Endothelial cell of umbilical vein (primary cell): ENCODE measurements around the gene KCNMB2. TPM values are rescaled to one million over a fixed set of nuclear protein-coding genes. Genes with fewer than 3 reads are reported as not detected.

Source experiments
- BruUV-seq: library from RNA; stranded (reverse); fragments of 400-500 nt; replicated peaks from 2 replicates; lab custom pipeline; 2021; lab: Mats Ljungman, UMichigan
- CTCF ChIA-PET: fragments of 300-600, 350-600 bp; sonication (Branson Sonifier 250); formaldehyde crosslinking; loops from one replicate; lab custom pipeline; 2021; ENCODE audit warnings: antibody characterized with exemption, inconsistent platforms; lab: Charles Lee
- POLR2A ChIA-PET: fragments of 300-600, 350-600 bp; sonication (Branson Sonifier 250); formaldehyde crosslinking; loops from one replicate; lab custom pipeline; 2021; ENCODE audit warnings: antibody characterized with exemption, inconsistent platforms; lab: Charles Lee
- DNase-seq: peaks from one replicate; pipeline ENCODE4 v3.0.0-alpha.2; 2011; ENCODE audit warnings: low read depth, low spot score
- FAIRE-seq: peaks from 2 replicates; lab custom pipeline; 2011; peaks lifted over from hg19 to GRCh38; lab: Jason Lieb, UNC
- H2AFZ ChIP-seq: 2 replicates; pipeline ENCODE4 v1.6.0; 2012; ENCODE audit warnings: low read depth, low read length, control low read depth, inconsistent platforms
- H3K27ac ChIP-seq: 2 replicates; pipeline ENCODE4 v1.5.1; 2011; ENCODE audit warnings: low read depth, mild to moderate bottlenecking, control low read depth, low read length, moderate library complexity; ENCODE audit not compliant: insufficient read depth
- H3K27me3 ChIP-seq, 2 experiments: 2 replicates each; pipeline versions ENCODE4 v1.6.0 to v1.6.1; 2011; ENCODE audit warnings: low read length in 2 of 2, mixed read lengths in 1 of 2; ENCODE audit not compliant: control insufficient read depth in 2 of 2, insufficient read depth in 2 of 2
- H3K36me3 ChIP-seq, 2 experiments: 2 replicates in 1 of 2; 3 replicates in 1 of 2; pipeline ENCODE4 v1.5.1; 2011; ENCODE audit warnings: low read length in 2 of 2, mild to moderate bottlenecking in 1 of 2, moderate library complexity in 1 of 2; ENCODE audit not compliant: control insufficient read depth in 2 of 2, insufficient read depth in 2 of 2; ENCODE audit errors: extremely low read depth in 1 of 2
- H3K4me1 ChIP-seq: 3 replicates; pipeline ENCODE4 v1.5.1; 2011; ENCODE audit warnings: mild to moderate bottlenecking, low read length; ENCODE audit not compliant: control insufficient read depth, insufficient read depth; ENCODE audit errors: extremely low read depth
- H3K4me2 ChIP-seq: 2 replicates; pipeline ENCODE4 v1.6.1; 2011; ENCODE audit warnings: low read length, control low read depth, mixed read lengths; ENCODE audit not compliant: insufficient read depth
- H3K4me3 ChIP-seq, 3 experiments: fragments of 200-600 bp in 1 of 3; sonication (generic), shearing (Covaris generic) in 1 of 3; replicated peaks in 1 of 3; 2 replicates each; pipeline ENCODE4 v1.5.1; 2011 to 2016; ENCODE audit warnings: control low read depth in 3 of 3, low read length in 3 of 3, mild to moderate bottlenecking in 2 of 3, inconsistent platforms in 1 of 3, low read depth in 1 of 3, moderate library complexity in 1 of 3; ENCODE audit not compliant: insufficient read depth in 1 of 3
- H3K79me2 ChIP-seq: 2 replicates; pipeline ENCODE4 v1.6.0; 2012; ENCODE audit warnings: low read length, inconsistent platforms; ENCODE audit not compliant: control insufficient read depth, insufficient read depth
- H3K9ac ChIP-seq: replicated peaks from 2 replicates; pipeline ENCODE3; 2011; ENCODE audit warnings: low read length, control low read depth; ENCODE audit not compliant: insufficient read depth; ENCODE audit errors: extremely low read depth
- H3K9me1 ChIP-seq: replicated peaks from 3 replicates; pipeline ENCODE4 v1.6.0; 2011; ENCODE audit warnings: mild to moderate bottlenecking, low read length; ENCODE audit not compliant: control insufficient read depth, insufficient read depth; ENCODE audit errors: extremely low read depth
- H3K9me3 ChIP-seq: replicated peaks from 2 replicates; pipeline ENCODE4 v1.5.1; 2012; ENCODE audit warnings: low read length, inconsistent platforms; ENCODE audit not compliant: control insufficient read depth, insufficient read depth
- H4K20me1 ChIP-seq: replicated peaks from 2 replicates; pipeline ENCODE3; 2011; ENCODE audit warnings: mild to moderate bottlenecking, low read length; ENCODE audit not compliant: control insufficient read depth, insufficient read depth; ENCODE audit errors: extremely low read depth
- EZH2 ChIP-seq: IDR thresholded peaks from 2 replicates; pipeline ENCODE4 v1.6.1; 2012; ENCODE audit warnings: borderline replicate concordance, low read depth, mild to moderate bottlenecking, moderate library complexity, low read length, inconsistent platforms; ENCODE audit not compliant: severe bottlenecking
- FOS ChIP-seq: IDR thresholded peaks from 2 replicates; pipeline ENCODE4 v1.6.1; 2011; ENCODE audit warnings: mild to moderate bottlenecking, low read length, moderate library complexity, borderline replicate concordance; ENCODE audit not compliant: insufficient read depth
- GATA2 ChIP-seq: IDR thresholded peaks from 2 replicates; pipeline ENCODE4 v1.7.0; 2011; ENCODE audit warnings: low read depth, mild to moderate bottlenecking, moderate library complexity, mixed read lengths, low read length; ENCODE audit not compliant: insufficient read length, insufficient read depth
- JUN ChIP-seq: IDR thresholded peaks from 2 replicates; pipeline ENCODE4 v1.6.1; 2011; ENCODE audit warnings: borderline replicate concordance, low read depth; ENCODE audit not compliant: insufficient read length, insufficient read depth
- MYC ChIP-seq: IDR thresholded peaks from one replicate; pipeline ENCODE4 v1.6.1; 2011; ENCODE audit warnings: mild to moderate bottlenecking, low read depth, low read length
- POLR2A ChIP-seq: IDR thresholded peaks from 2 replicates; pipeline ENCODE4 v1.6.1; 2012; ENCODE audit warnings: low read depth, mild to moderate bottlenecking, control low read depth, low read length
- POLR2AphosphoS5 ChIP-seq: IDR thresholded peaks from 2 replicates; pipeline ENCODE4 v1.6.1; 2012; ENCODE audit warnings: low read depth, mild to moderate bottlenecking, control low read depth, low read length, moderate library complexity; ENCODE audit not compliant: insufficient read depth
- dilution Hi-C: fragments of 300-500 bp; cut with MboI; formaldehyde crosslinking; loops from one replicate; pipeline ENCODE4 v1.15.0; 2019; ENCODE audit warnings: low sequenced_read_pairs; ENCODE audit not compliant: extremely low pct_ligation_motif_present
- intact Hi-C: fragments of 100-400 bp; cut with micrococcal nuclease; formaldehyde crosslinking; loops from one replicate; pipeline ENCODE4 v1.10.0; 2022
- polyA plus RNA-seq, 4 experiments: library from polyadenylated mRNA; depleted of rRNA in 3 of 4; stranded (reverse) in 3 of 4; unstranded in 1 of 4; fragments of >200 nt; gene quantifications; 2 replicates each; pipeline versions ENCODE4 v1.2.1 to v1.2.3, GENCODE V29; 2011 to 2012; ENCODE audit warnings: missing spikeins in 1 of 4
- total RNA-seq: library from RNA; stranded (reverse); gene quantifications from 2 replicates; pipeline ENCODE4 v1.2.3, GENCODE V29; 2021
- TF ChIP-seq, protein P1 (sequence below): IDR thresholded peaks from 2 replicates; pipeline ENCODE4 v1.6.1; 2011; ENCODE audit not compliant: insufficient read depth, insufficient read length
- TF ChIP-seq, protein P2 (sequence below), 2 donors: IDR thresholded peaks; 1 replicate in 1 of 2; 2 replicates in 1 of 2; pipeline ENCODE4 v1.5.1; 2011; ENCODE audit warnings: low read length in 2 of 2, mild to moderate bottlenecking in 2 of 2, moderate library complexity in 2 of 2, control low read depth in 1 of 2, inconsistent platforms in 1 of 2, low read depth in 1 of 2; ENCODE audit not compliant: insufficient read depth in 1 of 2; ENCODE audit errors: extremely low read depth in 1 of 2

Gene KCNMB2
- total and polyA plus RNA-seq, 2 donors (not counting 3 experiments of a cell fraction or from before 2014, with no cell fraction given): not detected

DNA sequence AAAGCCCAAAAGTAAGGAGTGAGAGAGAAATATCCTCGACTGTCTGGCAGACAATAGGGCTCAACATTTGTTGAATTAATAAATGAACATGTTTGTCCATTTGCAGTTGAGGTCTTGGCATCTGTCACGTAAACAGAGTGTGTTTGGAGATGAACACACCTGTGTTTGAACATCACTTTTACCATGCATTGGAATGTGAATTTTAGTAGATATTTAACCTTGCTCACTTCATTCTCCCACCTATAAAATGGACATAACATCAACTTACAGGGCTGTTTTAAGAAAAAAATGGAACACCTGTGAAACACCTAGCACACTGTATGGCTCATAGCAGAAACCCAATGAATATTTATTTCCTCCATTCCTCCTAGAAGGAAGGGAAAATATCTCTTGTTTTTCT, 204.8 kb downstream of the KCNMB2 start:
- Histone ChIP-seq H3K4me1 (no peaks in the 10 kb centered on the region), H3K27me3 (no peaks in the 10 kb centered on the region), H3K79me2 (no peaks in the 10 kb centered on the region), H3K9me1 (no peaks in the 10 kb centered on the region), H2AFZ (no peak overlapping the region), H3K4me2 (no peak overlapping the region), H3K27ac (no peak overlapping the region), H3K4me3 (no peak overlapping the region), H3K9ac (no peak overlapping the region), H4K20me1 (no peaks in the 10 kb centered on the region), H3K9me3 (no peaks in the 10 kb centered on the region), H3K36me3 (no peaks in the 10 kb centered on the region)
- no TSS peak for BruUV-seq
- no peak for FAIRE-seq
- intact Hi-C loops: no loop called here
- no peak for DNase-seq
- ChIA-PET CTCF (no interaction called here), POLR2A (no interaction called here)
- TF ChIP-seq FOS (no peak), POLR2AphosphoS5 (no peak), POLR2A (no peak), JUN (no peak), MYC (no peak), GATA2 (no peak), EZH2 (no peak)
- TF ChIP-seq, protein P1, sequence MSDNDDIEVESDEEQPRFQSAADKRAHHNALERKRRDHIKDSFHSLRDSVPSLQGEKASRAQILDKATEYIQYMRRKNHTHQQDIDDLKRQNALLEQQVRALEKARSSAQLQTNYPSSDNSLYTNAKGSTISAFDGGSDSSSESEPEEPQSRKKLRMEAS: no peak
- TF ChIP-seq, protein P2, sequence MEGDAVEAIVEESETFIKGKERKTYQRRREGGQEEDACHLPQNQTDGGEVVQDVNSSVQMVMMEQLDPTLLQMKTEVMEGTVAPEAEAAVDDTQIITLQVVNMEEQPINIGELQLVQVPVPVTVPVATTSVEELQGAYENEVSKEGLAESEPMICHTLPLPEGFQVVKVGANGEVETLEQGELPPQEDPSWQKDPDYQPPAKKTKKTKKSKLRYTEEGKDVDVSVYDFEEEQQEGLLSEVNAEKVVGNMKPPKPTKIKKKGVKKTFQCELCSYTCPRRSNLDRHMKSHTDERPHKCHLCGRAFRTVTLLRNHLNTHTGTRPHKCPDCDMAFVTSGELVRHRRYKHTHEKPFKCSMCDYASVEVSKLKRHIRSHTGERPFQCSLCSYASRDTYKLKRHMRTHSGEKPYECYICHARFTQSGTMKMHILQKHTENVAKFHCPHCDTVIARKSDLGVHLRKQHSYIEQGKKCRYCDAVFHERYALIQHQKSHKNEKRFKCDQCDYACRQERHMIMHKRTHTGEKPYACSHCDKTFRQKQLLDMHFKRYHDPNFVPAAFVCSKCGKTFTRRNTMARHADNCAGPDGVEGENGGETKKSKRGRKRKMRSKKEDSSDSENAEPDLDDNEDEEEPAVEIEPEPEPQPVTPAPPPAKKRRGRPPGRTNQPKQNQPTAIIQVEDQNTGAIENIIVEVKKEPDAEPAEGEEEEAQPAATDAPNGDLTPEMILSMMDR (IDR thresholded peaks at IDR 0.05; ENCODE audit: extremely low read depth in 1 of 2, insufficient read depth in 1 of 2, low read depth in 1 of 2, low read length in 2 of 2): no peak
- dilution Hi-C loops: no loop called here
